ENCODE results near the gene SUPT20HL1. TPM values are rescaled to one million over a fixed set of nuclear protein-coding genes. Genes with fewer than 3 reads are reported as not detected.
"Not testable (repeated sequence)": the region's sequence is repeated elsewhere in the genome, so short reads cannot be mapped to it uniquely, and the experiment has no call there.

The SUPT20HL1 gene
- total RNA-seq (1 to 10 TPM; 1.5 to 3.1 TPM), polyA plus RNA-seq (ENCODE audit: insufficient read depth, low read depth, low replicate concordance) (0.99 TPM)
- long read RNA-seq, donor 1: 0 reads
- long read RNA-seq, donor 2: 0 reads

- TF ChIP-seq CTCF (IDR thresholded peaks at IDR 0.05) (no peak), POLR2A (IDR thresholded peaks at IDR 0.05) (no peak)
- Histone ChIP-seq H3K9me3 (no peaks in the 10 kb centered on the region), H3K36me3 (ENCODE audit: low read depth, missing control alignments) (no peaks in the 10 kb centered on the region), H3K4me3 (no peak within 1 kb of the TSS), H3K4me1 (no peaks in the 10 kb centered on the region), H3K27ac (no peak within 1 kb of the TSS), H3K27me3 (no peaks in the 10 kb centered on the region)
- intact Hi-C loops (cut with DNase I; ENCODE audit: low total_unique reads): no loop called here
- 60 to 74% methylated on average over 1 to 3 of the region's 3 CpGs for WGBS, 2 donors
- no peak for DNase-seq
Observed at GRCh38 chrX:24360272-24360671, at the start of gene SUPT20HL1. Gene SUPT20HL1 (plus strand): TSS chrX:24360639. CDS start chrX:24362761, 2,122 bp downstream.

- 74% methylated on average over 2 of the region's 3 CpGs; no CpG with 5 or more reads in 1 of the 2 donors for WGBS, 2 donors
- H3K4me1 ChIP-seq; H3K27me3 ChIP-seq; H3K36me3 ChIP-seq (ENCODE audit: low read depth, missing control alignments); H3K27ac ChIP-seq; intact Hi-C loops (cut with DNase I; ENCODE audit: low total_unique reads); H3K4me3 ChIP-seq; DNase-seq; H3K9me3 ChIP-seq: not testable (repeated sequence)
Observed at GRCh38 chrX:24310916-24311315, 49.5 kb upstream of the SUPT20HL1 start.

DNA sequence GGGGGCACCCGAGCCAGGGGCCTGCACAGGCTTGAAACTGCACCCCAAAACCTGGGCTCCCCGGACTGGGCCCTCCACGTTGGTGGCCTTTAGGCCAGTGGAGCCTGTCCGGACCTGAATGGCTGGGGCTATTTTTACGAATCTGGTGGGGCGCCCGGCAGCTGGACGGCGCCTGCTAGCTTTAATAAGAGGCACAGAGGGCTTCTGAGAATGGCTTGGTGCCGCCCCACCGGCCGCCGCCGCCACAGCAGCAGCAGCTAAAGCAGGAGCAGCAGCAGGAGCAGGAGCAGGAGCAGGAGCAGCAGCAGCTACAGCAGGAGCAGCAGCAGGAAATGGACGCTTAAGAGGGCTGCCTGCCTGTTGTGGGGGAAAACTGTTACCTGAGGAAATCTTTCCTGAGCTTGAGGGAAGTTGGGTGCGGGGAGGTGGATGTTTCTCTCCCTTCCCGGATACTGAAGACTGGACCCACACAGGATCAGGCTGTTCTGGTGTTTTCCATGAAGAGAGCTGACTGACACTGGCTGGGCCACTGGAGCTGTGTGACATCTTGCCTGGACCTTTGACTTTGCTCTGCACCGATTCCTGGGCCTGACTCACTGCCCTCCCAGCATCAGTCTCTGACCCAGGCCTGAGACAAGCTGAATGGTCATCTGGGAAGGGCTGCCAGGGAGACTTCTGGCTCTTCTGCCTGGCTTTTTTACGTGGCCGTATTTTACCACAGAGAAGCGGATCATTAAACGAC is 48.8 kb upstream of the SUPT20HL1 start:
- 59% methylated on average over 10 of the region's 22 CpGs; no CpG with 5 or more reads in 1 of the 2 donors for WGBS, 2 donors
- H3K4me1 ChIP-seq; H3K27me3 ChIP-seq; H3K9me3 ChIP-seq; H3K4me3 ChIP-seq; intact Hi-C loops (cut with DNase I; ENCODE audit: low total_unique reads); DNase-seq; H3K27ac ChIP-seq; H3K36me3 ChIP-seq (ENCODE audit: low read depth, missing control alignments): not testable (repeated sequence)

DNA sequence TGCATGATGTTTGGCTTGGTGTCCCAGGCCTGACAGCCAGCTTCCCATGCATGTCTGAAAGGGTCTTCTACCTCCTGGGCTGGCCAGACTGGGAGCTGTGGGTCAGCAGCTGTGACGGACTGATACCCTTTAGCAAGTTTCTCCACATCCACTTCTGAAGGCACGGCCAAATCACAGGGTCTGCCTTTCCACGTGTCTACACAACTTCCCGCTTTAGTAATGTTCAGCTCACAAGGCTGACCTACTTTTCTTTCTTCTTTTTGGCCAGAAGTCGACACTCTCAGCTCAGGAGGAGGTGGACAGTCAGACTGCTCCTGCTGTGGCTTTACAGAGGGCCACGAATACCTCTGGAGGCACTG is 48.2 kb upstream of the SUPT20HL1 start:
- intact Hi-C loops (cut with DNase I; ENCODE audit: low total_unique reads); H3K9me3 ChIP-seq; H3K27me3 ChIP-seq; H3K27ac ChIP-seq; H3K4me3 ChIP-seq; H3K4me1 ChIP-seq; H3K36me3 ChIP-seq (ENCODE audit: low read depth, missing control alignments): not testable (repeated sequence)
- DNase-seq: peak; percentile 16
- 57% methylated on average over 6 of the region's 6 CpGs; no CpG with 5 or more reads in 1 of the 2 donors for WGBS, 2 donors

DNA sequence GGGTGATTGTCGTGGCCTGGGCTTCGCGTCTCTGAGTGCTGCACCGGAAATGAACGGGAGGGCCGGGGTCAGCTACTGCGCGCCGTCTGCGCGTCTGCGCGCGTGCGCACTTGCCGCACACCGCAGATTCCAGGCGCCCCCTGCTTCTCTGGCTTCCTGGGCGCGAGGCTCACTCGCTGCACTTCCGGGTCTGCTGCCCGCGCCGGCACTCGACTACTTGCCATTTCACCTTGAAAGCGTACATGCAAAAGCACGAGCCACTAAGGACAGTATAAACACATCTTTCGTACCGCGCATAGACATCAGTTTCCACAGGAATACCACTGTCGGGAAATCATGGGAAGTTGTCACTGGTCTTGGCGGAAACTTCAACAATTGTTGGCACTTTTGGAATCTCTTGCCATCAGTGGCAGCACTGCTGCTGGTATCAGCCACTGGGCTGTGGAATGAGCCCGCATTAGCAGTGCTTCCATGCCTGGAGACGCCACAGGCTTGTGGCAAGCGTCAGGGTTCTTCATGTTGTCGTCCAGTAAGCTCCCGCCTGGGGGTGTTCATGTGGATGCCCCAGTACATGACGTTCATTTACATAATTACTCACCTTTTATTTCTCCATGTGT is 46.3 kb upstream of the SUPT20HL1 start, which contains the start of gene SUPT20HL2:
TSS of gene SUPT20HL2 (minus strand) at position 51 of the 617 bp plus-strand sequence. CDS start 754 bp downstream, outside the sequence.
- Histone ChIP-seq H3K4me1 (no peaks in the 10 kb centered on the region), H3K9me3 (no peaks in the 10 kb centered on the region), H3K4me3 (peak within 1 kb of the TSS in 1 of 2 donors; percentile 7), H3K27ac (no peak within 1 kb of the TSS), H3K36me3 (ENCODE audit: low read depth, missing control alignments) (no peaks in the 10 kb centered on the region), H3K27me3 (no peaks in the 10 kb centered on the region)
- TF ChIP-seq CTCF (IDR thresholded peaks at IDR 0.05): no peak
- WGBS, 2 donors: 71 to 80% methylated on average over 8 to 28 of the region's 39 CpGs
- intact Hi-C loops (cut with DNase I; ENCODE audit: low total_unique reads): no loop called here
- DNase-seq: peak; percentile 22

DNA sequence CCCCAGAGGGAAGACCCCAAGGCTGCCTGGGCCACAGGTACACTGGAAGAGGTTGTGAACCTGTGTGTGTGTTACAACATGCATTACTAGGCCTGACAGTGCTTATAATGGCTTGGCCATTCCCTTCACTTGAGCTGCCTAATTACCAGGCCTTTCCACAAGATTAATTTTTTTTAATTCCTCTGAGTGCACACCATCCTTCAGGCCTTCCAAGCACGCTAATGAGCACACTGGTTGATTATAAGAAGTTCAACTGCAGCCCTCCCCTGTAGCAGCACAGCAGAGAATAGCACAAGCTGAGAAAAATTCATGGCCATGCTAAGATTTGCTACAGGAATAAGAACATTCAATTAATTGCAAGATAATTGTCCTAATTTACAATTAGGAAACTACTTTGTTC is 44.3 kb upstream of the SUPT20HL1 start:
- DNase-seq: no peak
- Histone ChIP-seq H3K27ac (no peak overlapping the region), H3K9me3 (no peaks in the 10 kb centered on the region), H3K4me3 (no peak overlapping the region), H3K36me3 (ENCODE audit: low read depth, missing control alignments) (no peaks in the 10 kb centered on the region), H3K4me1 (no peaks in the 10 kb centered on the region), H3K27me3 (no peaks in the 10 kb centered on the region)
- intact Hi-C loops (cut with DNase I; ENCODE audit: low total_unique reads): no loop called here
- WGBS, 2 donors: 50 to 80% methylated on average over 1 of the region's 1 CpG
- no peak for TF ChIP-seq POLR2A (IDR thresholded peaks at IDR 0.05)
- TF ChIP-seq CTCF (IDR thresholded peaks at IDR 0.05): no peak

Data from testis (tissue), 5 donors.